Cardiac muscle cell (in vitro differentiated cells and primary cell): ENCODE results near the gene RBBP8NL. TPM values are rescaled to one million over a fixed set of nuclear protein-coding genes. Genes with fewer than 3 reads are reported as not detected.

ENCODE experiments used
- DNase-seq, 2 donors: peaks; one replicate each; pipeline versions ENCODE4 v3.0.0 to v3.0.0-alpha.2; 2010 to 2017; ENCODE audit warnings: low read depth in 1 of 2, low spot score in 1 of 2
- H3K27ac ChIP-seq: fragments of 200-600 bp; sonication (generic); 2 replicates; pipeline ENCODE4 v1.5.1; 2016
- H3K27me3 ChIP-seq: fragments of 200-600 bp; sonication (generic); 2 replicates; pipeline ENCODE4 v1.6.0; 2016; ENCODE audit warnings: control low read depth
- H3K36me3 ChIP-seq: fragments of 200-600 bp; sonication (generic); 2 replicates; pipeline ENCODE4 v1.5.1; 2016; ENCODE audit warnings: control low read depth
- H3K4me1 ChIP-seq: fragments of 200-600 bp; sonication (generic); 2 replicates; pipeline ENCODE4 v1.8.1; 2017; ENCODE audit warnings: low read depth, mild to moderate bottlenecking, mixed run types
- H3K4me3 ChIP-seq: fragments of 200-600 bp; sonication (generic); 2 replicates; pipeline ENCODE4 v1.5.1; 2016; ENCODE audit warnings: mild to moderate bottlenecking
- H3K9me3 ChIP-seq: fragments of 200-600 bp; sonication (generic); 2 replicates; pipeline ENCODE4 v1.5.1; 2017; ENCODE audit warnings: low read depth, mild to moderate bottlenecking, control low read depth
- polyA plus RNA-seq: library from polyadenylated mRNA; unstranded; fragments of >200 nt; fragmentation: Nextera tagmentation; extraction: Ambion mirVana; gene quantifications from 2 replicates; pipeline ENCODE4 v1.2.1, GENCODE V29; 2016
- total RNA-seq: library from RNA; depleted of rRNA; stranded (reverse); fragments of >200 nt; gene quantifications from 2 replicates; pipeline ENCODE4 v1.2.3, GENCODE V29; 2016
- TF ChIP-seq, protein P1 (sequence below): IDR thresholded peaks from 2 replicates; pipeline ENCODE4 v1.5.1; 2012; ENCODE audit warnings: low read depth, mild to moderate bottlenecking, low read length

RBBP8NL gene
- total and polyA plus RNA-seq, 2 experiments from 2014 or later = not detected

DNA sequence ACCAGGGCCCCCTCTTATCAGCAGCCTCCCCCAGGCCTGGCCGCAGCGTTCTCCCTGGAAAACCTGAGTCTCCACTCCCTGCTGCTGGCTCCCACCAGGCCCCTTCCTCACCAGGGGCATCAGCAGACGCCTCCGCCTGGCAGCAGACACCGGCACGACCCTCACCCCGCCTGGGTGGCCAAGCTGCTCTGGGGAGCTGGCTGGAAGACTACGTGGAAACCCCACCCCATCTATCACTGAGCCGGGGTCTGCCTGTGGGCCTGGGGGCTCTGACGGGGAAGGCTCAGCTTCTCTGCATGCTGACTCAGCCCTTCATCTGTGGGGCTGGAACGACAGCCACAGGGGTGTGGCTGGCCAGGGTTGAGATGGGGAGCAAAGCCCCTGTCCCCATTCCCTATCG is 19.1 kb upstream of the RBBP8NL start:
- no peak for DNase-seq
- H3K9me3 ChIP-seq = no peaks in the 10 kb centered on the region
- no peaks in the 10 kb centered on the region for H3K27me3 ChIP-seq
- TF ChIP-seq, protein P1, sequence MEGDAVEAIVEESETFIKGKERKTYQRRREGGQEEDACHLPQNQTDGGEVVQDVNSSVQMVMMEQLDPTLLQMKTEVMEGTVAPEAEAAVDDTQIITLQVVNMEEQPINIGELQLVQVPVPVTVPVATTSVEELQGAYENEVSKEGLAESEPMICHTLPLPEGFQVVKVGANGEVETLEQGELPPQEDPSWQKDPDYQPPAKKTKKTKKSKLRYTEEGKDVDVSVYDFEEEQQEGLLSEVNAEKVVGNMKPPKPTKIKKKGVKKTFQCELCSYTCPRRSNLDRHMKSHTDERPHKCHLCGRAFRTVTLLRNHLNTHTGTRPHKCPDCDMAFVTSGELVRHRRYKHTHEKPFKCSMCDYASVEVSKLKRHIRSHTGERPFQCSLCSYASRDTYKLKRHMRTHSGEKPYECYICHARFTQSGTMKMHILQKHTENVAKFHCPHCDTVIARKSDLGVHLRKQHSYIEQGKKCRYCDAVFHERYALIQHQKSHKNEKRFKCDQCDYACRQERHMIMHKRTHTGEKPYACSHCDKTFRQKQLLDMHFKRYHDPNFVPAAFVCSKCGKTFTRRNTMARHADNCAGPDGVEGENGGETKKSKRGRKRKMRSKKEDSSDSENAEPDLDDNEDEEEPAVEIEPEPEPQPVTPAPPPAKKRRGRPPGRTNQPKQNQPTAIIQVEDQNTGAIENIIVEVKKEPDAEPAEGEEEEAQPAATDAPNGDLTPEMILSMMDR = no peak
- H3K36me3 ChIP-seq = no peaks in the 10 kb centered on the region
- H3K27ac ChIP-seq = no peak overlapping the region
- H3K4me1 ChIP-seq = peaks cover 9% of the 10 kb centered on the region
- no peak overlapping the region for H3K4me3 ChIP-seq

DNA sequence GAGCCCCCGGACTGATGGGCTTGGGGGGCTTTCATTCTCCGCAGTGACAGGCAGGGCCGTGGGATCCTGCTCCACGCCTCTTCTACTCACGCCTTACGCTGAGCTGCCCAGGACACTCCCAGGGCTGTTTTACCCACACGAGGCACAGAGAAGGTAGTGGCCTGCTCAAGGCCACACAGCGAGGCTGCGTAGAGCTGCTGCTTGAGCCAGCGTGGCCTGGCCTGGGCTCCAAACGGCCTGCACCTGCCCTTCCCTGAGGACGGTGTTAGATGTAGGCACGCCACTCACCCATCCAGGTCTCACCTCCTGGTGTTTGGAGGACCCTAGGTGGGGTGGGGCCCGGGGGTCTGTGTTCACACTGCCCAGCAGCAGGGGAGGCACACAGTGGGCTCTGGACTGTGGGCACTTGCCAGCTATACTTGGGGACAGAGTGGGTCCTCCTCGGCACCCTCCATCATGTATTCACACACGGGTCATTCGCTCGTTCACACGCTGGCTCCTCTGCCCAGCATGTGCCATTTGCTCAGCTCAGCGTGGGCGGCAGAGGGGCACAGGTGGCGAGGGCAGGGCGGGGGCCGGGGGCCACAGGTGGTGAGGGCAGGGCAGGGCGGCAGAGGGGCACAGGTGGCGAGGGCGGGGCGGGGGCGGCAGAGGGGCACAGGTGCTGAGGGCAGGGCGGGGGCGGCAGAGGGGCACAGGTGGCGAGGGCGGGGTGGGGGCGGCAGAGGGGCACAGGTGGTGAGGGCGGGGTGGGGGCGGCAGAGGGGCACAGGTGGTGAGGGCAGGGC is 18.4 kb upstream of the RBBP8NL start:
- no peak overlapping the region for H3K27ac ChIP-seq
- no peak for DNase-seq
- no peaks in the 10 kb centered on the region for H3K27me3 ChIP-seq
- TF ChIP-seq, protein P1 = no peak
- no peaks in the 10 kb centered on the region for H3K36me3 ChIP-seq
- no peaks in the 10 kb centered on the region for H3K9me3 ChIP-seq
- H3K4me1 ChIP-seq = peaks cover 9% of the 10 kb centered on the region
- no peak overlapping the region for H3K4me3 ChIP-seq

DNA sequence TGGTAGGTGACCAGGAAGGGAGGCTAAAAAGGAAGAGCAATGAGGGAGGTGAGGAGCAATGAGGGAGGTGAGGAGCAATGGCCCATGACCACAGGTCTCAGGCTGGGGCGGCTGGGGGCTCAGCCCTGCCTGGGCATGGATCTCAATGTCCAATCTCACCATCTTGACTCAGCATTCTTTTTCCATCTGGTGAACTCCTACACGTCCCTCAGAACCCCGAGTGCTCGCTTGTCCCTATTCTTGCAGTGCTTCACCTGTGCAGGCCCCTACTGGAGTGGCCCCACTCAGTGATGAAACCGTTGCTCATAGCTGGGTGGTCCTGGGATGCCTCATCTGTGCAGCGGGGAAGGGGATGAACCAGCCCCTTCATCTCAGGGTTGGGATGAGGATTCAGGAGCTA is 16.9 kb upstream of the RBBP8NL start:
- Histone ChIP-seq H3K4me1 (peaks cover 9% of the 10 kb centered on the region), H3K27ac (no peak overlapping the region), H3K4me3 (no peak overlapping the region), H3K36me3 (no peaks in the 10 kb centered on the region), H3K27me3 (no peaks in the 10 kb centered on the region), H3K9me3 (no peaks in the 10 kb centered on the region)
- TF ChIP-seq, protein P1 = no peak
- no peak for DNase-seq

DNA sequence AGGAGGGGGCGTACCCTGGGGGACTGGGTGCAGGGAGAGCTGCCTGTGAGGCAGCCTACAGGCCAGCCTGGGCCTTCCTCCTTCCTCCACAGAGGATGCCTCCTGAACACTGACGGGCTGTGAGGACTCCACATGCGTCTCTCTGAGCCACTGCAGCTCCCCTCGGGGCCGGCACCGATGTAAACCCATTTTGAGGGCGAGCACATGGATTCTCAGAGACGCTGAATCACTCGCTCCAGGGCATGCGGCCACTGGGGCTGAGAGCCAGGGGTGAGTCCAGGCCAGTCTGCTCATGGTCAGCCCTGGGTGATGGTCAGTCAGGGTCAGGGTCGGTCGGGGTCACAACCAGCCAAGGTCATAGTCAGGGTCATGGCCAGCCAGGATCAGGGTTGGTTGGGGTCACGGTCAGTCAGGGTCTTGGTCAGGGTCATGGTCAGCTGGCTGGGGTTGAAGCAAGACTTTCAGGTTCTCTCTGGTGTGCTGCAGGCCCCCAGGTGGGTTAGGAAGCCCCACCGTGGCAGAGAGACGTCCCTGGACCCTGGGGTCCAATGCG is 14.7 kb upstream of the RBBP8NL start:
- peaks cover 9% of the 10 kb centered on the region for H3K4me1 ChIP-seq
- TF ChIP-seq, protein P1 = no peak

DNA sequence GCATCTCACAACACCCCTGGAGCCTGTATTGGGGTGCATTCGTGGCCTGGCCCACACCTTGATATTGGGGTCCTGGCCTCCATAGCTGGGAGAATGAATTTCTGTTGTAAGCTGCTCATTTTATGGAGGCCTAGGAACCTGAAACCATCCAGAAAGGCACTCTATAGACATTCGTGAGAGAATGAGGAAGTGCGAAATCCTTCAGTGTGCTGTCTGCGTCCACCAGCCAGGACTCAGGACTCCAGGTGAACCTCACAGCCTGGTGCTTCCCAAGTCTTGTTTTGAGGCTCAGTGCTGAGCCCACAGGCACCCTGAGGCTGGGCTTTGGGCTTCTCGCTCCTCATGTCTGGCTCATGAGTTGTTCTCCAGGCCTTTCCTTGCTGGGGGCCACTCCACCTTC is 11.9 kb upstream of the RBBP8NL start:
- Histone ChIP-seq H3K9me3 (no peaks in the 10 kb centered on the region), H3K4me3 (no peak overlapping the region), H3K27me3 (no peaks in the 10 kb centered on the region), H3K27ac (no peak overlapping the region), H3K36me3 (no peaks in the 10 kb centered on the region), H3K4me1 (peaks cover under 1% of the 10 kb centered on the region)
- no peak for DNase-seq
- TF ChIP-seq, protein P1 = no peak

More for the DNA sequence above, 14.7 kb upstream of the RBBP8NL start:
- Histone ChIP-seq H3K4me3 (no peak overlapping the region), H3K27ac (no peak overlapping the region), H3K27me3 (no peaks in the 10 kb centered on the region), H3K36me3 (no peaks in the 10 kb centered on the region), H3K9me3 (no peaks in the 10 kb centered on the region)
- no peak for DNase-seq
